Cerebellar nuclear complex (tissue), 1 donor: ENCODE results near the gene ZNF638.
"Not testable (repeated sequence)": the region's sequence is repeated elsewhere in the genome, so short reads cannot be mapped to it uniquely, and the experiment has no call there.

Experiments
- DNase-seq, 2 experiments: peaks; one replicate each; lab custom pipeline; 2025; lab: John Stamatoyannopoulos, UW

ZNF638 gene, protein sequence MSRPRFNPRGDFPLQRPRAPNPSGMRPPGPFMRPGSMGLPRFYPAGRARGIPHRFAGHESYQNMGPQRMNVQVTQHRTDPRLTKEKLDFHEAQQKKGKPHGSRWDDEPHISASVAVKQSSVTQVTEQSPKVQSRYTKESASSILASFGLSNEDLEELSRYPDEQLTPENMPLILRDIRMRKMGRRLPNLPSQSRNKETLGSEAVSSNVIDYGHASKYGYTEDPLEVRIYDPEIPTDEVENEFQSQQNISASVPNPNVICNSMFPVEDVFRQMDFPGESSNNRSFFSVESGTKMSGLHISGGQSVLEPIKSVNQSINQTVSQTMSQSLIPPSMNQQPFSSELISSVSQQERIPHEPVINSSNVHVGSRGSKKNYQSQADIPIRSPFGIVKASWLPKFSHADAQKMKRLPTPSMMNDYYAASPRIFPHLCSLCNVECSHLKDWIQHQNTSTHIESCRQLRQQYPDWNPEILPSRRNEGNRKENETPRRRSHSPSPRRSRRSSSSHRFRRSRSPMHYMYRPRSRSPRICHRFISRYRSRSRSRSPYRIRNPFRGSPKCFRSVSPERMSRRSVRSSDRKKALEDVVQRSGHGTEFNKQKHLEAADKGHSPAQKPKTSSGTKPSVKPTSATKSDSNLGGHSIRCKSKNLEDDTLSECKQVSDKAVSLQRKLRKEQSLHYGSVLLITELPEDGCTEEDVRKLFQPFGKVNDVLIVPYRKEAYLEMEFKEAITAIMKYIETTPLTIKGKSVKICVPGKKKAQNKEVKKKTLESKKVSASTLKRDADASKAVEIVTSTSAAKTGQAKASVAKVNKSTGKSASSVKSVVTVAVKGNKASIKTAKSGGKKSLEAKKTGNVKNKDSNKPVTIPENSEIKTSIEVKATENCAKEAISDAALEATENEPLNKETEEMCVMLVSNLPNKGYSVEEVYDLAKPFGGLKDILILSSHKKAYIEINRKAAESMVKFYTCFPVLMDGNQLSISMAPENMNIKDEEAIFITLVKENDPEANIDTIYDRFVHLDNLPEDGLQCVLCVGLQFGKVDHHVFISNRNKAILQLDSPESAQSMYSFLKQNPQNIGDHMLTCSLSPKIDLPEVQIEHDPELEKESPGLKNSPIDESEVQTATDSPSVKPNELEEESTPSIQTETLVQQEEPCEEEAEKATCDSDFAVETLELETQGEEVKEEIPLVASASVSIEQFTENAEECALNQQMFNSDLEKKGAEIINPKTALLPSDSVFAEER (N-terminal part only)

DNA sequence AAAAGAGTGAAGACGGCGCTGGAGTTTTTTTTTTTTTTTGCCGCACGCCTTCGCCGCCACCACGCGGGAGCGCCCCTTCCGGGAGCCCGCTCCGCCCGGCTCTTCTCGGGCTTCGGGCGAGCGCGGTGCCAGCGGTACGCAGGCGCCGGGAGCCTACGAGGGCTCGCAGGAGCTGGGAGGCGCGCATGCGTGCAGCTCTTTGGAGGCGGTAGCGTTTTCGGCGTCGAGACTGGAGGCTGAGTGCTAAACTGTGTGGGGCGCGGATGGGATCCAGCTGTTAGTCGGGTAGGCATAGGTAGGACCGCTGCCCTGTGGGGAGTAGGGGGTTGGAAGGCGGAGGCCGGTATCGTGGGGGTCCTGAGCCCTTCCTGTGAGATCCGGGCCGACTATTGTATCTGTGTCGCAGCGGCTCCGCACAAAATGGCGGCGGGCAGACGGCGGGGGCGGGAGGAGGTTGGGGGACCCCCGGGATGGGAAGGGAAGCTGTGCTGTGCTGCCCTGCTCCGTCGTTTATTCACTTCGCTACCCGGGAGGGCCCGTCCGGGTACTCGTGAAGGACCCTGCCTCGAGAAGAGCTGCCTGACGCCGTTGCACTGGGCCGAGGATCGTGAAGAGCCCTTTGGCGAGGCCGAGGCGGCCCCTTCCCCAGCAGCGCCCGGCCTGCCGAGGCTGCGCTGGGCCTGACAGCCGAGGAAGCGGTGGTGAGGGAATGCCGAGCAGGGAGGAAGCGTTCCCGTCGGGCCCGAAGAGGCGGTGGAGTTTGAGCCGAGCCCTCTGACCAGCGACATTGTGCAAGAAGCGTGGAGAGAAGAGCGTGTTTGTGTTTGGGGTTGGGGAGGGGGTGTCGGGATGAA is at the start of gene ZNF638:
Gene ZNF638, plus strand, starts transcription at position 202 of the 854 bp plus-strand sequence. CDS start 17,173 bp downstream, outside the sequence.
- DNase-seq, result peak in 1 of 2 experiments; percentile 24

DNA sequence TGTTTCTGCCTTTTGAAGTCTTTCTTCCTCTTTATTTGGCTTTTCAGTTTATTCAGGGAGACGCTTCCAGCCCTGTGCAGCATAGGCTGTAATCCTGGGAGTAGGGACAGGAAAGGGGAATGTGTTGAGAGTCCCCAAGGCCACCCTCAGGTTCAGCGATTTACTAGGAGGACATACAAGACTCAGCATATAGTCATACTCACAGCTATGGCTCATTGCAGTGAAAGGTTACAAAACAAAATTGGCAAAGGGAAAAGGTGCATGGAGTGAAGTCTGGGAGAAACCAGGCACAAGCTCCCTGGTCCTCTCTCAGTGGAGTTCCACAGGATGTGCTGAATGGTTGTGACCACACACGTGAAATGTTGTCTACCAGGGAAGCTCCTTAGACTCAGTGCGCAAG is 49.6 kb upstream of the ZNF638 start:
- no peak for DNase-seq

DNA sequence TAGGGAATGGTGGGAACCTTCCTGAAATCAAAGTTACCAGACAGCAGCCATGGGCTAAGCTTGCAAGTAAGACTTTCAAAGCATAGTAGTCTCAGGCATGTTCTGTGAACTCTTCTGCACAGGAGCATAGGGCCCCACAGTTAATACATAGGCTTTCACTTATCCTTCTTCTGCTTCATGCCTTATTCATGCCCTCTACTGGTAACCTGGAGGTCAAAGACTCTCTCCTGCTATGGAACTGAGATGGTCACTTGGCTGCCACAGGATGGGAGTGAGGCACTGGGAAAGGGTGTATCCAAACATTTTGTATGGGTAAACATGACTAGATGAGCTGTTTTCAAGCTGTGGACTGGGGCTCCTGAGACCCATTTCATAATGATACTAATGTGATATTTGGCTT is 49.1 kb upstream of the ZNF638 start:
- DNase-seq, result no peak

DNA sequence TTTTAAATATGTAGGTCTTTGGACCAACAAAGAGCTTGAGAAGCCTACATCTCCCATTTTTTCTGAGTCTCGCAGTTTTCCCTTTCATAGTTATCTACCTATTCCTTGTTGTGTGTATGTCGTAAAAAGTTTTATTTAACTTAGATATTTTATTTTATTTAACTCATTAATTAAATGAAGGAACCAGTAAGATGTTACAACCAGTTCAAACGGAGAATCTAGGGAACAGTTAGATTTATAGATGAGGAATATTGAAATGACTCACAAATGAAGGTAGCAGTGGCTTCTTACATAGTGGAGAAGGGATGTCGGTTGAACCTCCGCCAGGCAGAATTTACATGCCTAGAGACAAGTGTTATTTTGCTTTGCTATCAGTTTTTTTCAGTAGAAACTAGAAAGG is 48.5 kb upstream of the ZNF638 start:
- no peak for DNase-seq

DNA sequence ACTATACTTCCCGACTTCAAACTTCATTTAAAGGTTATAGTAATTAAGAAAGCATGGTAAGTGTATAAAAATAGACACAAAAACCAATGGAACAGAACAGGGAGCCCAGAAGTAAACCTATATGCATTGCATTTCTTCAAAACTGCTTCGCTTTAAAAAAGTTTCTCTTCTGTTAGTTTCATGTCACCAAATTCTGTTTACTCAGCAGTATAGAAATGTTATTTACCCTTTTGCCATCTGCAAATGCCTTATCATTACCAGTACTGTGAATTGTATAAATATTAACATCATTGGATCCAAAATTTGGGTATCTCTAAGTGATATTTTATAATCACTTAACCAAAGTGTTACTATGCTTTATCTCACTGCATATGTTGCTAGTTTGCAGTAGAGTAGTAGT is 45.9 kb upstream of the ZNF638 start:
- no peak for DNase-seq

DNA sequence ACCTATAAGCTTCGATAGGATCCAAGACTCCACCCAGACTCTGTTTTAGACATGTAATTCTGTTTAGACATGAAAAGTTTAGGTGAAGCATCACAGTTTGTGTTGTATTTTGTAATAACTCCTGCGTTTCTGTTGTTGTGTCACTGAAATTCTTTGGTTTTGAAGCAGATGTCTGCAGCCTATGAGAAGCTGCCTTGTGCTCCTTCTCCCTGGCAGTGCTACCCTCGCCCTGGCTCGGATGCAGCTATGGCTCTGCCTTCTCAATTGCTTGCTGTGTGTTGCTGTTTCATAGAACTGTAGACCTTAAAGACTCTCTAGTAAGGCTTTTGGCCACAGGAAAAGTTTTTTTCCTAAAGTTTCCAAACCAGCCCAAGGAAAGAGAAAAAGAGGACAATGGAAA is 40.2 kb upstream of the ZNF638 start:
- DNase-seq, result no peak

DNA sequence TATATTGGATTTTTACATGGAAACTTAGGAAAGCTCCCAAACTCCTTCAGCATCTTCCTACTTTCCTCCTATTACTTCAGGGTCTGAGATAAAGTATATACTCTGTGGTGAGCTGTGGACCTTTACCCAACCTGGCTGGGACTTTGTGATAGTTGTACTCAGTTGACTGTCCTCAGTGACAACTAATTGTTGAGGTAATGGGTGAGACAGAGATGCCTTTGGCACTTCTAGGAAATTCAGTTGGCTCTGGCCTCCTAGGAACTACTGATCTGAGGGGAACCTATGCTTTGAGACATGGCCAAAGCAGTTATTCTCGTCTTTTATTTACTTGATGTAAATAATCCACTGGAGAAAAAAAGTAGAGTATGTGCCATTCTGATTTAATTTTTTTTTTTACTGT is 39.4 kb upstream of the ZNF638 start:
- no peak for DNase-seq

DNA sequence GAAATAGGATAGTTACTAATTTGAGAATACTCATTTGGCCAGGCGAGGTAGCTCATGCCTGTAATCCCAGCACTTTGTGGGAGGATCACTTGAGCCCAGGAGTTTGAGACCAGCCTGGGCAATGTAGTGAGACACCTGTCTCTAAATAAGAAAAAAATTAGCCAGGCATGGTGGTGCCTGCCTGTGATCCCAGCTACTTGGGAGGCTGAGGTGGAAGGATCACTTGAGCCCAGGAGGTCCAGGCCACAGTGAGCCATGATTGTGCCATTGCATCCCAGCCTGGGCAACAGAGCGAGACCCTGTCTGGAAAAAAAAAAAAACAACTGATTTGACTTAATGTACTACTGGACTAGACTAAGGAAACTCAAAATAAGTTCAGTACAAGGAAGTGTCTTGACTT is 32.7 kb upstream of the ZNF638 start:
- DNase-seq, result no peak

DNA sequence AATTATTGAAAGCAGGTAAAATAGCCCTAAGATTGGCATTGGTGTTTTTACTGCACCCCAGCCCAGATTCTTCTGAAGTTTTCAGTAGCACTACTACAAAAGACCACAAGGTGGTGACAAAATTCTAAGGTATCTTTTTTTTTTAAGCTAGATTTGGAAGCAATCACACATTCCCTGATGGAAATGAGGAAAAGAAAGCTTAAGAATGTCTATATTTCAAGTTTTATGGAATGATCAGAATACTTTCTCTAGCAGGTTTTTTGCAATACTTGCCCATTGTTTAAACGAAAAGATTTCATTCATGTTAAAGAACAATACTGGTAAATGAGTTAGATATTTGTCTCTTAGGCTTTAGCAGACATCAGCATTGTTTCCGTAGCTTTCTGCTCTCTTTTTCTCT is 32.1 kb upstream of the ZNF638 start:
- no peak for DNase-seq

DNA sequence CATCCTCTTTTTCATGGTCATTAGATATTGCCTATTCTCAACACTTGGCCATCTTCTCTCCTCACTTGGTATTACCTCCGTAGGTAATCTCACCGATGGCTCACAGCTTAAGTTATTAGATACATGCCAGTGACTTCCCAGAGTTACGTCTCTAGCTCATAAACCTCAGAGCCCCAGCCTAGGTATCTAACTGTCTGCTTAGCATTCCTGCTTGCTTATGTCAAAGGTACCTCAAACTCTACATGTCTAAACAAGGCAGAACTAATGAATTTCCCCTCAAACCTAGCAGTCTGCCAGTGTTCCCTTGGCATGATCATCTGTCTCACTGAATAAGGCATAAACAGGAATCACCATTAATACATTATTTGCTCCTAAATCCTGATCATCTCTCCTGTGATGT is 27.7 kb upstream of the ZNF638 start:
- no peak for DNase-seq

DNA sequence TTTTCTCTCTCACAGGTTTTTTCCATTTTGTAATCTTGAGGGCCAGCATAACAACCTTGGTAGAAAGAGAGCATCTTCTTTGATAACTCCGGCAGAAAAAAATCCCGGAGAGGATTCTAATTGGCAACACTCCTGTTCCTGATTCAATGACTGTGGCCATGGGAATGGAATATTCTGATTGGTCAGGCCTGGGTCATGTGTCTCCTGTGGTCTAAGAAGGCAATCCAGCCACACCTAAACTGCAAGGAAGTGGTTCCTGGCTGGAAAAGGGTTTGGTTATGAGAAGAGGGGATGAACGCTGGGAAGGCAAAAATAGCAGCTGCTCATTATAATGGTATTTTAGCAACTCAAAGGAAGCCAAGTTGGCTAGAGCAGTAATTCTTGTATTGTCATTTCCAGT is 24.8 kb upstream of the ZNF638 start:
- no peak for DNase-seq

DNA sequence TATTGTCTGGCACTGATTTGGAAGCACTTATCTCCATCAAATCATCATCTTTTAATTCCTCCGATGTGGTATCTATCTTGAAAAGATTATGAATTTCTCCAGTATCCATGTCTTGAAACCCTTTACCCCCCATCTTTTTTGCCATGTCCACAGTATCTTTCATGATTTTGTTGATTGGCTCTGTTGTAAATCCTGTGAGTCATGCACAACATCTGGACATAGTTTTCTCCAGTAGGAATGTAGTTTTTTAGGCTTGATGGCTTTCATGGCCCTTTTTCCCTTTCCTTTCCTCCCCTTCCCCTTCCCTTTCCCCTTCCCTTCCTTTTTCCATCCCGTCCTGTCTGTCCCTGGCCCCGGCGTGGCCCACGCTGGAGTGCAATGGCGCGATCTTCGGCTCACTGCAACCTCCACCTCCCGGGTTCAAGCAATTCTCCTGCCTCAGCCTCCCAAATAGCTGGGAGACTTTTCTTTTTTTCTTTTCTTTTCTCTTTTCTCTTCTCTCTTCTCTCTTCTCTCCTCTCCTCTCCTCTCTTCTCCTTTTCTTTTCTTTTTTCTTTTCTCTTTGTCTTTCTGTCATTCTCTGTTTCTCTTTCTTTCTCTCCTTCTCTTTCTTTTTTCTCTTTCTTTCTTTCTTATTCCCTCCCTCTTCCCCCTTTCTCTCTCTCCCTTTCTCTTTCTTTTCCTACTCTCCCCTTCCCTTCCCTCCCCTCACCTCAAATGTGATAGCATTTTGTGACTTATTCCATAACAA is 18.4 kb upstream of the ZNF638 start:
- no peak for DNase-seq

DNA sequence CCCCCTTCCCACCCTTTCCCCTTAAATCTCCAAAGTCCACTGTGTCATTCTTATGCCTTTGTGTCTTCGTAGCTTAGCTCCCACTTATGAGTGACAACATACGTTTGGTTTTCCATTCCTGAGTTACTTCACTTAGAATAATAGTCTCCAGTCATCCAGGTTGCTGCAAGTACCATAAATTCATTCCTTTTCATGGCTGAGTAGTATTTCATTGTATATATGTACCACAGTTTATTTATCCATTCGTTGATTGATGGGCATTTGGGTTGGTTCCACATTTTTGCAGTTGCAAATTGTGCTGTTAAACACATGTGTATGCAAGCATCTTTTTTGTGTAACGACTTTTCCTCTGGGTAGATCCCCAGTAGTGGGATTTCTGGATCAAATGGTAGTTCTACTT is 14.5 kb upstream of the ZNF638 start:
- DNase-seq, result no peak

DNA sequence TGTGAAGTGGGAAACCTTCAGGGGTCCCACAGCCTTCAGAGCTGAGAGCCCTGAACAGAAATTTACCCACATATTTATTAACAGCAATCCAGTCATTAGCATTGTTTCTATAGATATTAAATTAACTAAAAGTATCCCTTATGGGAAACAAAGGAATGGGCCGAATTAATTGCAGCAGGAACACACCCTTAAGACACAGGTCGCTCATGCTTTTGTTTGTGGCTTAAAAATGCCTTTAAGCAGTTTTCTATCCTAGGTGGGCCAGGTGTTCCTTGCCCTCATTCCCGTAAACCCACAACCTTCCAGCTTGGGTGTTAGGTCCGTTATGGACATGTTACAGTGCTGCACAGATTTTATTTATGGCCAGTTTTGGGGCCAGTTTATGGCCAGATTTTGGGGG is 13.7 kb upstream of the ZNF638 start:
- DNase-seq, result not testable (repeated sequence)

DNA sequence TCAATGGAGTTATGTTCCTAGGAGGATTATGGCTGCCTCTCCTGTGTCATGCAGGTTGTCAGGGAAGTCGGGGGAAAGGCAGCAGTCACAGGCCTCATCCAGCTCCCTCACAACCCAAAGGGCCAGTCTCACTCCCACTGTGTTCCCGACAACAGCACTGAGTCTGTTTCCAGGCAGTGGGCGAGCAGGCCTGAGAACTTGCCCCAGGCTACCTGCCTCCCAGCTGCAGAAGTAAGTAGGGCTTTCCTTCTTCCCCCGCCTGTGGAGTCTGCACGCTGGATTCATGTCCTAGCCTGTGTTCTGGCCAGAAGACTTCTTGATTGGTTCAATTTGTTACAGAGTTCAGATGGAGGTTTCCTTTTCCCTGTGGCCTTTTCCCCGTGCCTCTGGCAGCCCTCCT is 8.2 kb upstream of the ZNF638 start:
- DNase-seq, result no peak

DNA sequence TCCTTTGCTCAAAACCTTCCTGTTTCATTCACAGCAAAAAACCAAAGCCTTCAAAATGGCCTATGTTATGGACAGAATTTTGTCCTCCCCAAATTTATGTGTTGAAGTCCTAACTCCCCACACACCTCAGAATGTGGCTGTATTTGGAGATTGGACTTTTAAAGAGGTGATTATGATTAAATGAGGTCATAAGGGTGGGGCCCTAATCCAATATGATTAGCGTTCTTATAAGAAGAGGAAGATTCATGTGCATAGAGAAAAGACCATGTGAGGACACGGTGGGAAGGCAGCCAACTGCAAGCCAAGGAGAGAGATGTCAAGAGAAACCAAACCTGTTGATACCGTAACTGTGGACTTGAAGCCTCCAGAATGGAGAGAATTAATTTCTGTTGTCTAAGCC is 4.6 kb upstream of the ZNF638 start:
- no peak for DNase-seq

DNA sequence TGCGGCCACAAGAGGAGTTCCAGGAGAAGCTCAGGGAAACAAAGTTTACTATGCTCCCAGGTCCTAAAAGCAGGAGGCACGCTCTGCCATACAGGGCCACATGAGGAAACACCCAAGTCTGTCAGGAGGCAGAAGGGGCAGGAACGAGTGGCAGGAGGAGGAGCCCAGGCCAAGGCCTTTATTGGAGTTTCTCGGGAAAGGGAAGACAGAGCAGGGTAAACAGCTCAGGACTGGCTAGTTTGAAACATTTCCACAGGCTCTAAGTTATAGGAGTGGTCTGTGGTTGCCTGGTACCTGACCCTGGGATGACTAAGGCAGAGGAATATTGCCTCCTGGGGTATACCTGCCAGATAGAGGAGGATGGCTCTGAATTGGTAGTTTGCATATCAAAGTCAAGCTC is 3.7 kb upstream of the ZNF638 start:
- DNase-seq, result no peak

DNA sequence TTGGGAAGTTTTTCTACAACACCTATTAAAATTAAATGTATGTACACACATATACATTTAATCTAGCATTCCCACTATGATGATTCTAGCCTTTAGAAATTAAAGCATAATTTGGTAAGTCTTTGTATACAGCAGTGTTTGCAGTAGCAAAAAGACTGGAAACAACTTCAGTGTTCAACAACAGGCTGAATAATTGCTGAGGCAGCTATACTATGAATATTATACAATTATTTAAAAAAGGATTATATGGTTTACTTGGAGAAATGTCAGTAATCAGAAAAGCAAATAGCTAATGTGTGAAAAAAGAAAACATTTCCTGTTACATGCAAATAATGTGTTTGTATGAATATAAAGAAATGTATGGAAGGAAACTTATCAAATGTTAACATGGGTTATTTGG is 1.4 kb upstream of the ZNF638 start:
- DNase-seq, result no peak

DNA sequence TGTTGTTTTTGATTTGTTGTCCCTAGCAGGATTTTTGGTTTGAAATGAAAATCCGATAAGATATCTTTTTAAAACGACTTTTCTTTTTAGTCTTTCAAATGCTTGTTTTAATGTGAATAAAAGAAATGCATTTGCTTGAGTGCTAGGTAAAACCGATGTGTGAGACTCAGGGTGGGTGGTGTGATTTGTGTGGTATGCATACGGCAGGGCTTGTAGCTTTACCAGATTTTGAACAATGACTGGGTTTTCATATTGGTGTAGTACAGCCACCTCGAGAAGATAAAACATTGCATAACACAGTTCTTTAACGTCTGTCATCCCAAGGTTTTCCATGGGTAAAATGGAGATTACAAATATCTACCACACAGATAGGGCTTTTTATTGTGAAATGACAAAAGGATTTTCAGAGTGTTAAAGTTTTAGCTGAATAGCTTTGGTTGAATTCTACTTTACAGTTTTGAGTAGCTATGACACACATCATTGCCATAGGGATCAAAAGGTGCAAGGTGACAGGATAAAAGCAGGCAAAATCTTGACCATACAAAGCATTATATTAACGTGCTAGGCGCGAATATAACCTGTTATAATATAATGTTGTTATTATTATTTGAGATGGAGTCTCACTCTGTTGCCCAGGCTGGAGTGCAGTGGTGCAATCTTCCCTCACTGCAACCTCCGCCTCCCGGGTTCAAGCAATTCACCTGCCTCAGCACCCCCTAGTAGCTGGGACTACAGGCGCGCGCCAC is 824 bp upstream of the ZNF638 start:
- DNase-seq, result no peak

DNA sequence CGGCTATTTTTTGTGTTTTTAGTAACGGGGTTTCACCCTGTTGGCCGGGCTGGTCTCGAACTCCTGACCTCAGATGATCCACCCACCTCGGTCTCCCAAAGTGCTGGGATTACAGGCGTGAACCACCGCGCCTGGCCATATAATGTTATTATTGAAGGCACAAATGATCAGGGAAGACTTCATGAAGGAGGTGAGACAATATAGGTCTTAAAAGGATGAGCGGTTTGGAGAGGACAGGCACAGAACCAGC is 326 bp upstream of the ZNF638 start:
- DNase-seq, result not testable (repeated sequence)
